Neural cell (in vitro differentiated cells): ENCODE measurements around the gene OR9Q2.

ENCODE experiments used
- CTCF ChIP-seq: fragments of 450-650 bp; IDR thresholded peaks from 2 replicates; pipeline ENCODE4 v1.5.1; 2014; ENCODE audit warnings: antibody characterized with exemption, mild to moderate bottlenecking, moderate library complexity; ENCODE audit not compliant: poor library complexity, severe bottlenecking
- EP300 ChIP-seq: fragments of 450-650 bp; conservative IDR thresholded peaks from 2 replicates; pipeline ENCODE4 v1.6.1; 2014; ENCODE audit warnings: antibody characterized with exemption, mild to moderate bottlenecking, moderate library complexity; ENCODE audit not compliant: poor library complexity, severe bottlenecking
- EZH2 ChIP-seq: fragments of 200-600, 300-800 bp; shearing (Covaris generic), sonication (generic); IDR thresholded peaks from 2 replicates; pipeline ENCODE4 v1.6.1; 2014; ENCODE audit warnings: antibody characterized with exemption, low read length, borderline replicate concordance, mild to moderate bottlenecking; ENCODE audit not compliant: insufficient read depth, poor library complexity, severe bottlenecking
- POLR2AphosphoS5 ChIP-seq: IDR thresholded peaks from 2 replicates; pipeline ENCODE4 v1.6.1; 2012
- RAD21 ChIP-seq: fragments of 450-650 bp; conservative IDR thresholded peaks from 2 replicates; pipeline ENCODE4 v1.6.1; 2014; ENCODE audit warnings: antibody characterized with exemption, mild to moderate bottlenecking, moderate library complexity
- REST ChIP-seq: IDR thresholded peaks from 2 replicates; pipeline ENCODE4 v1.6.1; 2012; ENCODE audit warnings: borderline replicate concordance
- TAF1 ChIP-seq: IDR thresholded peaks from 2 replicates; pipeline ENCODE4 v1.6.1; 2012; ENCODE audit warnings: low read depth

GRCh38 chr11:58204042-58204441 is 15.2 kb downstream of the OR9Q2 start, which contains the start of gene OR1S2:
- TF ChIP-seq EZH2 (no peak), REST (no peak), CTCF (no peak), TAF1 (no peak), RAD21 (no peak), POLR2AphosphoS5 (no peak), EP300 (no peak)
